NT2/D1 (cell line): ENCODE results near the gene H2AZ2.

Experiments
- SUZ12 ChIP-seq: IDR thresholded peaks from 2 replicates; pipeline ENCODE4 v1.6.1; 2011; ENCODE audit not compliant: insufficient read length, insufficient read depth; ENCODE audit errors: extremely low read depth
- ZNF274 ChIP-seq: IDR thresholded peaks from 2 replicates; pipeline ENCODE4 v1.6.1; 2011; ENCODE audit warnings: mild to moderate bottlenecking, low read depth, low read length

DNA sequence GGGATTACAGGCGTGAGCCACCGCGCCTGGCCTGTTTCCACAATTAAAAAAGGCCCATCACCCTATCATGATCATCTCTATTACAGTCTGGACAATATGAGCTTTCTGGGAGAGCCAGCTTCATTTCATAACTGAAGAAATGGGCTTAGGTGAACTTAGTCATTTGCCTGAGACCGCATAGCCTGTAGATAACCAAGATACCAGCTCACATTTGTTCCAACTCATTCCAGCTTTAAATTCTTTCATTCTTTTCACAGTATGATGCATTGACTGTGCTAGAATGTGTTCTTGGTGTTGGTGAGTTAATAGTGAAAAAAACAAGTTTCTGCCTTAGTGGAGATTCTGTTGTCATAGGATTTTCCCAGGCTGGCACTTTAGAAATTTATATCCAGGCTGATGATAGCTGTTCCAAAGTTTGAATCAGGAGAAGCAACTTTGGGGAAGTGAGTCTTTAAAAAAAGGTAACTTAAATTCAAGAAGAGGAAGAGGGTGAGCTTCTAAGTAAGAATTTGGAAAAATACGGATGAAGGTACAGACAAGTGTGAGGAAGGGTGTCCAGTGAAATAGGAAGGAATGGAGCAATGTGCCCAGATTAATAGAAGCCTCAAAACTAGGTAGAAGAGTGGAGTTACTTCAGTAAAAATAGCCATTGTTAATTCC is 2.1 kb upstream of the H2AZ2 start:
- TF ChIP-seq ZNF274, result no peak
- TF ChIP-seq SUZ12, result no peak
